Measurements from ENCODE around the gene THRAP3.

The THRAP3 gene

GRCh38 chr1:36320291-36320761, 96.1 kb downstream of the THRAP3 start:
- DNase-seq: peak; percentile 55 to 90 (median 86)
- ChIA-PET CTCF (interaction anchor here (1.0 kb wide), 1 partner anchor 31 kb away, joined by 3 read pairs; no protein-coding TSS in a partner anchor), POLR2A (interaction anchor here (1.1 to 1.2 kb wide), 2 partner anchors 14 to 30 kb away, joined by 3 to 4 read pairs; partner anchors contain the start of gene SH3D21)
- Histone ChIP-seq H3K9me3 (ENCODE audit: control extremely low read depth in 1 of 5, control insufficient read depth in 4 of 5, insufficient read depth in 2 of 5, low read depth in 1 of 5, low read length in 4 of 5) (no peaks in the 10 kb centered on the region), H3K4me1 (ENCODE audit: control extremely low read depth in 1 of 4, control insufficient read depth in 4 of 4, insufficient read depth in 4 of 4, low read length in 3 of 4) (peaks cover 4 to 43% (median 40%) of the 10 kb centered on the region in 4 experiments), H3K27me3 (replicated peaks in 2 of 5; ENCODE audit: control insufficient read depth in 4 of 5, insufficient read depth in 5 of 5, low read length in 4 of 5) (no peaks in the 10 kb centered on the region), H3K36me3 (ENCODE audit: control insufficient read depth in 4 of 4, insufficient read depth in 4 of 4, low read length in 3 of 4) (peaks cover 0 to 16% (median 1%) of the 10 kb centered on the region in 4 experiments), H3K27ac (ENCODE audit: insufficient read depth in 1 of 2, low read depth in 1 of 2, low read length in 2 of 2, poor library complexity in 1 of 2, severe bottlenecking in 2 of 2) (peak overlapping the region in 1 of 2 experiments; percentile 43), H3K4me3 (ENCODE audit: control insufficient read depth in 1 of 7, extremely low read depth in 1 of 7, insufficient read depth in 4 of 7, low read depth in 2 of 7, low read length in 6 of 7) (peak overlapping the region in 6 of 7 experiments; percentile 35 to 86 (median 70))
- 4% methylated on average over 3 of the region's 16 CpGs for WGBS (ENCODE audit: insufficient coverage)

- no peaks in the 10 kb centered on the region for H3K9me3 ChIP-seq (ENCODE audit: control extremely low read depth in 1 of 5, control insufficient read depth in 4 of 5, insufficient read depth in 2 of 5, low read depth in 1 of 5, low read length in 4 of 5)
- H3K27me3 ChIP-seq (replicated peaks in 2 of 5; ENCODE audit: control insufficient read depth in 4 of 5, insufficient read depth in 5 of 5, low read length in 4 of 5): no peaks in the 10 kb centered on the region
- peak overlapping the region in 1 of 2 experiments; percentile 43 for H3K27ac ChIP-seq (ENCODE audit: insufficient read depth in 1 of 2, low read depth in 1 of 2, low read length in 2 of 2, poor library complexity in 1 of 2, severe bottlenecking in 2 of 2)
- 3% methylated on average over 20 of the region's 23 CpGs for whole genome bisulfite sequencing (ENCODE audit: insufficient coverage)
- POLR2A ChIA-PET: interaction anchor here (1.1 kb wide), 1 partner anchor 29 kb away, joined by 3 read pairs; no protein-coding TSS in a partner anchor
- CTCF ChIA-PET: interaction anchor here (1.0 to 1.5 kb wide), 2 partner anchors 22 to 31 kb away, joined by 3 to 8 read pairs; no protein-coding TSS in a partner anchor
- H3K36me3 ChIP-seq (ENCODE audit: control insufficient read depth in 4 of 4, insufficient read depth in 4 of 4, low read length in 3 of 4): peaks cover 0 to 16% (median 1%) of the 10 kb centered on the region in 4 experiments
- H3K4me1 ChIP-seq (ENCODE audit: control extremely low read depth in 1 of 4, control insufficient read depth in 4 of 4, insufficient read depth in 4 of 4, low read length in 3 of 4): peaks cover 4 to 43% (median 41%) of the 10 kb centered on the region in 4 experiments
- H3K4me3 ChIP-seq (ENCODE audit: control insufficient read depth in 1 of 7, extremely low read depth in 1 of 7, insufficient read depth in 4 of 7, low read depth in 2 of 7, low read length in 6 of 7): peak overlapping the region in 6 of 7 experiments; percentile 35 to 86 (median 70)
- DNase-seq: no peak
Measured at GRCh38 chr1:36320767-36321118, 96.5 kb downstream of the THRAP3 start.

- Histone ChIP-seq H3K36me3 (ENCODE audit: control insufficient read depth in 4 of 4, insufficient read depth in 4 of 4, low read length in 3 of 4) (peaks cover 0 to 16% (median 1%) of the 10 kb centered on the region in 4 experiments), H3K27me3 (replicated peaks in 2 of 5; ENCODE audit: control insufficient read depth in 4 of 5, insufficient read depth in 5 of 5, low read length in 4 of 5) (no peaks in the 10 kb centered on the region), H3K4me1 (ENCODE audit: control extremely low read depth in 1 of 4, control insufficient read depth in 4 of 4, insufficient read depth in 4 of 4, low read length in 3 of 4) (peaks cover 4 to 48% (median 46%) of the 10 kb centered on the region in 4 experiments), H3K9me3 (ENCODE audit: control extremely low read depth in 1 of 5, control insufficient read depth in 4 of 5, insufficient read depth in 2 of 5, low read depth in 1 of 5, low read length in 4 of 5) (no peaks in the 10 kb centered on the region), H3K27ac (ENCODE audit: insufficient read depth in 1 of 2, low read depth in 1 of 2, low read length in 2 of 2, poor library complexity in 1 of 2, severe bottlenecking in 2 of 2) (peak overlapping the region in 1 of 2 experiments; percentile 43), H3K4me3 (ENCODE audit: control insufficient read depth in 1 of 7, extremely low read depth in 1 of 7, insufficient read depth in 4 of 7, low read depth in 2 of 7, low read length in 6 of 7) (peak overlapping the region in 6 of 7 experiments; percentile 35 to 86 (median 70))
- WGBS (ENCODE audit: insufficient coverage): 15% methylated on average over 59 of the region's 59 CpGs
- POLR2A ChIA-PET: interaction anchor here (1.1 kb wide), 1 partner anchor 29 kb away, joined by 3 read pairs; no protein-coding TSS in a partner anchor
- CTCF ChIA-PET: interaction anchor here (1.5 kb wide), 1 partner anchor 21 kb away, joined by 8 read pairs; no protein-coding TSS in a partner anchor
- peak in 2 of 3 donors; percentile 57 to 65 for DNase-seq
Measured at GRCh38 chr1:36321119-36321951, 97.1 kb downstream of the THRAP3 start.

- ChIA-PET POLR2A (no interaction called here), CTCF (interaction anchor here (1.1 to 1.9 kb wide), 4 partner anchors 20 to 45 kb away, joined by 3 to 8 read pairs (median 4); no protein-coding TSS in a partner anchor)
- Histone ChIP-seq H3K9me3 (ENCODE audit: control extremely low read depth in 1 of 5, control insufficient read depth in 4 of 5, insufficient read depth in 2 of 5, low read depth in 1 of 5, low read length in 4 of 5) (no peaks in the 10 kb centered on the region), H3K27ac (ENCODE audit: insufficient read depth in 1 of 2, low read depth in 1 of 2, low read length in 2 of 2, poor library complexity in 1 of 2, severe bottlenecking in 2 of 2) (peak overlapping the region in 1 of 2 experiments; percentile 38), H3K4me3 (ENCODE audit: control insufficient read depth in 1 of 7, extremely low read depth in 1 of 7, insufficient read depth in 4 of 7, low read depth in 2 of 7, low read length in 6 of 7) (peak overlapping the region in 5 of 7 experiments; percentile 63 to 86 (median 77)), H3K4me1 (ENCODE audit: control extremely low read depth in 1 of 4, control insufficient read depth in 4 of 4, insufficient read depth in 4 of 4, low read length in 3 of 4) (peaks cover 4 to 57% (median 54%) of the 10 kb centered on the region in 4 experiments), H3K27me3 (replicated peaks in 2 of 5; ENCODE audit: control insufficient read depth in 4 of 5, insufficient read depth in 5 of 5, low read length in 4 of 5) (no peaks in the 10 kb centered on the region), H3K36me3 (ENCODE audit: control insufficient read depth in 4 of 4, insufficient read depth in 4 of 4, low read length in 3 of 4) (peaks cover 0 to 16% (median 1%) of the 10 kb centered on the region in 4 experiments)
- 25% methylated on average over 55 of the region's 67 CpGs for WGBS (ENCODE audit: insufficient coverage)
- no peak for DNase-seq
Measured at GRCh38 chr1:36322041-36322785, 98.0 kb downstream of the THRAP3 start.

GRCh38 chr1:36322786-36323635, 98.8 kb downstream of the THRAP3 start:
- DNase-seq: peak in 2 of 3 donors; percentile 75 to 85
- POLR2A ChIA-PET: interaction anchor here (0.6 kb wide), 1 partner anchor 1505 kb away, joined by 3 read pairs; no protein-coding TSS in a partner anchor
- H3K27ac ChIP-seq (ENCODE audit: insufficient read depth in 1 of 2, low read depth in 1 of 2, low read length in 2 of 2, poor library complexity in 1 of 2, severe bottlenecking in 2 of 2): peak overlapping the region in 1 of 2 experiments; percentile 70
- H3K4me1 ChIP-seq (ENCODE audit: control extremely low read depth in 1 of 4, control insufficient read depth in 4 of 4, insufficient read depth in 4 of 4, low read length in 3 of 4): peaks cover 4 to 64% (median 62%) of the 10 kb centered on the region in 4 experiments
- H3K27me3 ChIP-seq (replicated peaks in 2 of 5; ENCODE audit: control insufficient read depth in 4 of 5, insufficient read depth in 5 of 5, low read length in 4 of 5): no peaks in the 10 kb centered on the region
- WGBS (ENCODE audit: insufficient coverage): under 1% methylated on average over 50 of the region's 83 CpGs
- H3K9me3 ChIP-seq (ENCODE audit: control extremely low read depth in 1 of 5, control insufficient read depth in 4 of 5, insufficient read depth in 2 of 5, low read depth in 1 of 5, low read length in 4 of 5): no peaks in the 10 kb centered on the region
- peaks cover 0 to 13% (median 0%) of the 10 kb centered on the region in 4 experiments for H3K36me3 ChIP-seq (ENCODE audit: control insufficient read depth in 4 of 4, insufficient read depth in 4 of 4, low read length in 3 of 4)
- peak overlapping the region; percentile 31 to 86 (median 76) for H3K4me3 ChIP-seq (ENCODE audit: control insufficient read depth in 1 of 7, extremely low read depth in 1 of 7, insufficient read depth in 4 of 7, low read depth in 2 of 7, low read length in 6 of 7)
- CTCF ChIA-PET: interaction anchor here (1.1 to 2.0 kb wide), 5 partner anchors 11 to 74 kb away, joined by 3 to 5 read pairs (median 4); partner anchors contain the start of gene LSM10
